NT2/D1 (cell line): ENCODE measurements around the gene OPALIN.

Source experiments
- DNase-seq: peaks from one replicate; pipeline ENCODE4 v3.0.0-alpha.2; 2011; ENCODE audit warnings: low read depth, low spot score
- H3K27me3 ChIP-seq: 2 replicates; pipeline ENCODE4 v1.6.0; 2011; ENCODE audit warnings: mild to moderate bottlenecking; ENCODE audit not compliant: insufficient read length, insufficient read depth
- H3K36me3 ChIP-seq: 2 replicates; pipeline ENCODE4 v1.6.1; 2011; ENCODE audit warnings: mild to moderate bottlenecking, low read length, mixed read lengths; ENCODE audit not compliant: insufficient read depth, insufficient read length
- H3K4me1 ChIP-seq: 2 replicates; pipeline ENCODE4 v1.5.1; 2011; ENCODE audit not compliant: insufficient read depth, insufficient read length
- H3K4me3 ChIP-seq: 2 replicates; pipeline ENCODE4 v1.5.1; 2011; ENCODE audit warnings: low read depth; ENCODE audit not compliant: insufficient read length
- H3K9ac ChIP-seq: 2 replicates; pipeline ENCODE4 v1.6.0; 2011; ENCODE audit warnings: low read depth; ENCODE audit not compliant: insufficient read length
- H3K9me3 ChIP-seq: 2 replicates; pipeline ENCODE4 v1.5.1; 2011; ENCODE audit warnings: mild to moderate bottlenecking, low read length; ENCODE audit not compliant: insufficient read depth
- SUZ12 ChIP-seq: IDR thresholded peaks from 2 replicates; pipeline ENCODE4 v1.6.1; 2011; ENCODE audit not compliant: insufficient read length, insufficient read depth; ENCODE audit errors: extremely low read depth
- YY1 ChIP-seq: IDR thresholded peaks from 2 replicates; pipeline ENCODE4 v1.6.1; 2011; ENCODE audit not compliant: insufficient read length, insufficient read depth
- ZNF274 ChIP-seq: IDR thresholded peaks from 2 replicates; pipeline ENCODE4 v1.6.1; 2011; ENCODE audit warnings: mild to moderate bottlenecking, low read depth, low read length

OPALIN gene

GRCh38 chr10:96380821-96381220 lies 22.0 kb upstream of the OPALIN start:
- TF ChIP-seq ZNF274 (no peak), YY1 (no peak), SUZ12 (no peak)
- Histone ChIP-seq H3K4me1 (peaks cover 14% of the 10 kb centered on the region), H3K27me3 (no peaks in the 10 kb centered on the region), H3K36me3 (no peaks in the 10 kb centered on the region), H3K4me3 (no peak overlapping the region), H3K9me3 (0 out of 2 replicates have a peak, but pooled peaks cover 5% of the 10 kb centered on the region), H3K9ac (no peak overlapping the region)
- DNase-seq = no peak

DNA sequence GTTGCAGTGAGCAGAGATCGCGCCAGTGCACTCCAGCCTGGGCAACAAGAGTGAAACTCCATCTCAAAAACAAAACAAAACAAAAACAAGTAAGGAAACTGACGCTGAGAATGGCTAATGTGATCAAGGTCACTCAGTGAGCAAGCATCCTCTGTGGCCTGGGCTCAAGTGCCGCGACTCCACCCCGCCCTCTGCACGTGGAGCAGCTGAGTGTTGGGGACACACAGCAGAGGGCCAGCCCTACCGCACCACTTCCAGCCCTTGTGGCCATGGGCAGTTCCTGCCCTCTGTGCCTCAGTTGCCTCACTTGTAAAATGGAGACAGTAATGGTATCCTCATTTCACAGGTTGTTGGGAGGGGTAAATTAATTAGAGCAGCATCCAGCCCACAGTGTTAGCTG lies 21.0 kb upstream of the OPALIN start:
- TF ChIP-seq SUZ12 (no peak), ZNF274 (no peak), YY1 (no peak)

GRCh38 chr10:96378741-96379140 lies 19.9 kb upstream of the OPALIN start:
- DNase-seq = no peak
- H3K9me3 ChIP-seq = no peaks in the 10 kb centered on the region

More for the DNA sequence above, 21.0 kb upstream of the OPALIN start:
- no peak for DNase-seq
- Histone ChIP-seq H3K9me3 (no peaks in the 10 kb centered on the region), H3K9ac (no peak overlapping the region), H3K4me3 (no peak overlapping the region), H3K4me1 (peaks cover 14% of the 10 kb centered on the region), H3K27me3 (no peaks in the 10 kb centered on the region), H3K36me3 (no peaks in the 10 kb centered on the region)

DNA sequence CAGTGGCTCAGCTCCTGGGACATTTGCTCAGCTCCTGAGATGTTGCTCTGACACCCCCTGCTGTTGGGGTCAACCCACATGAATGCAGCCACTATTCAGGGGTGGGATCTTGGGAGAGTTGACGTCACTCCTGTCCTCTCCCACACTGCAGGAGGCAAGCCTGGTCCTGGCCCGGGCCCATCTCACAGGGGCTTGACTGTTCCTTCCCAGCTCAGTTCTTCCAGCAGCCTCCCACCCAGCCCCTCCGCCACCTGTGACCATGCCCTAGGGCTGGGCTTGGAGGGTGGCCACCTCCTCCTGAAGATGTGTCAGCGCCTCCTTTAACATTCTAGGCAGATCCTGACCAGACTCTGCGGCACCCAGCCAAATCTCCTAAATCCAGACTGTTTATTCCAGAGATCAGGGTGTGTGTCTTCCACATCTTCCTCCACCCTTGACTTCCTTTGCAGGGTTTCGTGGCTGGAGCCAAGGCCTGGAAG lies 19.1 kb upstream of the OPALIN start:
- Histone ChIP-seq H3K4me3 (no peak overlapping the region), H3K9ac (no peak overlapping the region), H3K27me3 (no peaks in the 10 kb centered on the region), H3K4me1 (peaks cover 14% of the 10 kb centered on the region), H3K36me3 (no peaks in the 10 kb centered on the region), H3K9me3 (no peaks in the 10 kb centered on the region)
- DNase-seq = no peak
- no peak for TF ChIP-seq YY1
- TF ChIP-seq ZNF274 = no peak
- no peak for TF ChIP-seq SUZ12

More at GRCh38 chr10:96378741-96379140, 19.9 kb upstream of the OPALIN start:
- no peaks in the 10 kb centered on the region for H3K27me3 ChIP-seq
- no peaks in the 10 kb centered on the region for H3K36me3 ChIP-seq
- no peak overlapping the region for H3K4me3 ChIP-seq
- TF ChIP-seq SUZ12 (no peak), ZNF274 (no peak), YY1 (no peak)
- H3K4me1 ChIP-seq = peaks cover 14% of the 10 kb centered on the region
- H3K9ac ChIP-seq = no peak overlapping the region

DNA sequence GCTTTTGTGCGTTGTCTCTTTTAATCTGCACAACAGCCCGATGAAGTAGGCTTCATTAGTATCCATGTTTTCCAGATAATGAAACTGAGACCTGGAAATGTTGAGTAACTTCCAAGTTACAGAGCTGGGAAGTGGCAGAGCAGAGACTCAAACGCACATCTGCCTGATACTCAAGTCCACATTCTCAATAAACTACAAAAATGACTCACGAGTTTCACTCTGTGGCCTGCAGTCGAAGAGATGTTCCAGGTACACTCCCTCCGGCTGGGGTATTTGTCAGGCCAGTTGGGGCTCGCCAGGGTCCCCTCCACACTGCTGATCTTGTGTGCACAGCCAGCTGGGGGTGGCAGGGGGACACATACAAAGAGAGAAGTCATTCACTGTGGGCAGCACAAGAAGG lies 17.7 kb upstream of the OPALIN start:
- Histone ChIP-seq H3K9ac (no peak overlapping the region), H3K4me3 (no peak overlapping the region), H3K4me1 (peaks cover 14% of the 10 kb centered on the region), H3K36me3 (no peaks in the 10 kb centered on the region), H3K9me3 (no peaks in the 10 kb centered on the region), H3K27me3 (no peaks in the 10 kb centered on the region)
- DNase-seq = no peak
- TF ChIP-seq YY1 (no peak), ZNF274 (no peak), SUZ12 (no peak)

DNA sequence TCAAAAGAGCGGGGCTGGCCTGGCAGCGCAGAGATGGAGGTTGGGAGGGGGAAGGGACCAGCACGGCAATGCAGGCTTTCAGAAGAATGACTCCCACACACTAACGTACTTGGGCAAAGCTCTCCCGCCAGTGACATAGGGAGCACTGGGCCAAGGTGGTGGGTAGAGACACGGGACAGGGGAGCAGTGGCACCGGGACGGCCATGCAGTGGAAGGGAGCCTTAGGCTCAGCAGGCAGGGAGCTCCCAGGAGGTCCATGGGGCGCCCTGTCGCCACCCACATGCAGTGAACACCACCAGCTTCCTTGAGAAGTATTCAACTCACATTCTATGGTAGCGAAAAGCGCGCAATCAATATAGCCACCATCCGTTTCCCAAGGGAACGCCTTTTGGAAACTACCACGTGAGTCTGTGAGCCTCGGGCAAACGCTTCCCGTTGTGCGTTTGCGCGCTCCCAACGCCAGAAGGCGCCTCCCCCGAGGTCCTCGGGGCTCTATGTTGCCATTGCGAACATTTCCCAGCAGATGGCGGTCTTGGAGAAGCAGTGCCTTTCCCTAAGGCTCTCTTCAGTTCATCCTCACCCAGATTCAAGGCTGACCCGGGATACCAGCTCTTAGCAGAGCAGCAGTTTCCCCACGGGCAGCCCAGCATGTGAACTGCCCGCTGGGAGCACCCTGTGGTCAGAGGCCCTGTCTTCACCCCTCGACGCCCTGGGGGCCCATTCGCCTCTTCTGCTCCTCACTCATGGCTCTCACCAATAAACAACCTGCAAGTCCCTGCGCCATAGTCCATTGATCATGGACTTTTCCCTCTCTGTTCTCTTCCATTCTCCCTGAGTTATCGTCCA lies 16.4 kb upstream of the OPALIN start:
- no peak for TF ChIP-seq ZNF274
- TF ChIP-seq SUZ12 = no peak
- TF ChIP-seq YY1 = no peak
- H3K9me3 ChIP-seq = no peaks in the 10 kb centered on the region; the same call in 1 of the 2 replicates
- H3K27me3 ChIP-seq = no peaks in the 10 kb centered on the region
- no peak overlapping the region for H3K9ac ChIP-seq
- H3K4me1 ChIP-seq = peaks cover 14% of the 10 kb centered on the region
- no peaks in the 10 kb centered on the region for H3K36me3 ChIP-seq
- no peak overlapping the region for H3K4me3 ChIP-seq
- peak; percentile 81 for DNase-seq

DNA sequence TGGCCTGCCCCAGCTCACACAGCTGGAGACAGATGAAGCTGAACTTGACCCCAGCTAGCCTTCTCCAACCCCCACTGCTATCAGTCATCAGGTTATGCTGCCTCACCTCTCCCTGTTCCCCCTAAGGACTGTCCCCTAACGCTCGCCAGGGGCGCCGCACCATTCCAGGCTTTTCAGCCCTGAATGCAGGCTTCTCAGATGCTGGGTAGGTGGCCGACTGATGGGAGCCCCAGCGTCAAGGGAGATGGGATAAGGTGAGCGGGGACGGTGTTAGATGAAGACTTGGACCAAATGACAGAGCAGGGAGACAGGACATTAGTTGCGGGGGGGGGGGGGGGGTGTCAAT lies 15.8 kb upstream of the OPALIN start:
- no peak overlapping the region for H3K9ac ChIP-seq
- H3K36me3 ChIP-seq = no peaks in the 10 kb centered on the region
- DNase-seq = no peak
- no peak overlapping the region for H3K4me3 ChIP-seq
- H3K9me3 ChIP-seq = no peaks in the 10 kb centered on the region; the same call in 1 of the 2 replicates
- H3K27me3 ChIP-seq = no peaks in the 10 kb centered on the region
- TF ChIP-seq SUZ12 = no peak
- TF ChIP-seq YY1 = no peak
- TF ChIP-seq ZNF274 = no peak
- peaks cover 12% of the 10 kb centered on the region for H3K4me1 ChIP-seq
